Measurements from ENCODE around the gene TEX53.
A peak's percentile ranks its signal among the peaks of the same experiment; 100 is the strongest.

TEX53 gene

GRCh38 chr9:114633438-114634089, 24.0 kb downstream of the TEX53 start:
- no peak for DNase-seq

GRCh38 chr9:114631166-114631565, 26.4 kb downstream of the TEX53 start:
- no peak for DNase-seq

- no peak for DNase-seq
These were observed 28.0 kb downstream of the TEX53 start for GRCh38 chr9:114629563-114630090.

GRCh38 chr9:114627553-114627952, 30.1 kb downstream of the TEX53 start:
- no peak for DNase-seq

- DNase-seq, result no peak
These were observed 31.1 kb downstream of the TEX53 start for GRCh38 chr9:114626415-114627020.

GRCh38 chr9:114624677-114625076, 32.9 kb downstream of the TEX53 start:
- no peak for DNase-seq

GRCh38 chr9:114621975-114622609, 35.5 kb downstream of the TEX53 start:
- no peak for DNase-seq

GRCh38 chr9:114621561-114621960, 36.0 kb downstream of the TEX53 start:
- no peak for DNase-seq

GRCh38 chr9:114619191-114619761, 38.3 kb downstream of the TEX53 start:
- peak; percentile 43 for DNase-seq

GRCh38 chr9:114616684-114617520, 40.7 kb downstream of the TEX53 start:
- DNase-seq, result peak; percentile 85

- no peak for DNase-seq
These were observed 43.2 kb downstream of the TEX53 start for GRCh38 chr9:114614373-114614772.

- no peak for DNase-seq
These were observed 43.7 kb downstream of the TEX53 start for GRCh38 chr9:114613919-114614318.

- no peak for DNase-seq
These were observed 44.5 kb downstream of the TEX53 start for GRCh38 chr9:114613087-114613486.

- no peak for DNase-seq
These were observed 45.2 kb downstream of the TEX53 start for GRCh38 chr9:114612272-114612923.

- DNase-seq, result peak; percentile 69
These were observed 45.9 kb downstream of the TEX53 start for GRCh38 chr9:114611516-114612271.

GRCh38 chr9:114608525-114608796, 49.1 kb downstream of the TEX53 start:
- no peak for DNase-seq

- no peak for DNase-seq
These were observed 49.7 kb downstream of the TEX53 start for GRCh38 chr9:114607671-114608524.

- peak; percentile 91 for DNase-seq
These were observed 50.9 kb downstream of the TEX53 start for GRCh38 chr9:114606597-114607207.
